ENCODE data around the gene TRAPPC14.

The TRAPPC14 gene

DNA sequence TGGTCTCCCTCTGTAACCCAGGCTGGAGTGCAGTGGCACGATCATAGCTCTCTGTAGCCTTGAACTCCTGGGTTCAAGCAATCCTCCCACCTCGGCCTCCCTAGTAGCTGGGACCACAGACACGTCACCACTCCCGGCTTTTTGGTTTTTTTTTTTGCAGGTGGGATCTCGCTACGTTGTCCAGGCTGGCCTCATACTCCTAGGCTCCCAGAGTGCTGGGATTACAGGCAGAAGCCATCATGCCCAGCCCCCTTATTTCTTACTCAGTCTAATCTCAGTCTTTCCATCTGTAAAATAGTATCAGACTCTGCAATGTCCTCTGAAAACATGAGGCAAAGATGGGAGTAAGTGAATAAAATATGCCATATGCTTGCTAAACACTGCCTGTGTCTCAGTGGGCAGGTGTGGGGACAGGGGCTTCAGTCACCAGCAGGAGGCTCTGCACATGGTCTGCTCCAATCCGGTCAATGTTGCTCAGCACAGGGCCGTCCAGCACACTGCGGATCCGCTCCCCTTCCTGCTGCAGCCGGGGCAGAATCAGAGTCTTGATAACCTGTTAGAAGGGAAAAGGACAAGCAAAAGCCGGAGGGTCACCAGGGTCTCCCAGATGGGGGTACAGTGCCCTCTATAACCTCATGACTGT, 48.9 kb downstream of the TRAPPC14 start:
- no peak overlapping the region for H3K4me3 ChIP-seq (ENCODE audit: control insufficient read depth, low read depth, low read length)
- TF ChIP-seq, protein P1, sequence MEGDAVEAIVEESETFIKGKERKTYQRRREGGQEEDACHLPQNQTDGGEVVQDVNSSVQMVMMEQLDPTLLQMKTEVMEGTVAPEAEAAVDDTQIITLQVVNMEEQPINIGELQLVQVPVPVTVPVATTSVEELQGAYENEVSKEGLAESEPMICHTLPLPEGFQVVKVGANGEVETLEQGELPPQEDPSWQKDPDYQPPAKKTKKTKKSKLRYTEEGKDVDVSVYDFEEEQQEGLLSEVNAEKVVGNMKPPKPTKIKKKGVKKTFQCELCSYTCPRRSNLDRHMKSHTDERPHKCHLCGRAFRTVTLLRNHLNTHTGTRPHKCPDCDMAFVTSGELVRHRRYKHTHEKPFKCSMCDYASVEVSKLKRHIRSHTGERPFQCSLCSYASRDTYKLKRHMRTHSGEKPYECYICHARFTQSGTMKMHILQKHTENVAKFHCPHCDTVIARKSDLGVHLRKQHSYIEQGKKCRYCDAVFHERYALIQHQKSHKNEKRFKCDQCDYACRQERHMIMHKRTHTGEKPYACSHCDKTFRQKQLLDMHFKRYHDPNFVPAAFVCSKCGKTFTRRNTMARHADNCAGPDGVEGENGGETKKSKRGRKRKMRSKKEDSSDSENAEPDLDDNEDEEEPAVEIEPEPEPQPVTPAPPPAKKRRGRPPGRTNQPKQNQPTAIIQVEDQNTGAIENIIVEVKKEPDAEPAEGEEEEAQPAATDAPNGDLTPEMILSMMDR (conservative IDR thresholded peaks at IDR 0.05; ENCODE audit: control insufficient read depth, insufficient read depth, low read depth, low read length): no peak
- DNase-seq (ENCODE audit: low read depth): no peak

DNA sequence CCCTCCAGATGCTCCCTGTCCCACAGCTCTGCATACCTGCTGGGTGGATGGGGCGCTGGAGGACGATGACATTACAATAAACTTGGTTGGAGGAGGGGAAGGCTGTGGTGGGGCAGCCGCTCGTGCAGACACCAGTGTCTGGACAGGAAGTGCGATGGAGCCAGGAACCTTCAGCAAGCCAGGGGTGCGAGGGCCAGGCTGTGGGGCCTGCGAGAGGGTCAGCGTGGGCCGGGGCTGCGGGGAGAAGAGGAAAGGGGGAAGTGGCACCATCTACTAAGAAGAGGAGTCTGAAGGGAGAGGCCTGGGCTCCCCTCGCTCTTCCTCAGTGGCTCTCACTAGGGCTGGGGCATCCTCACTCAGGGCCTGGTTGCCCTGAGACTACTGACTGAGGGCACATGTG, 50.6 kb downstream of the TRAPPC14 start:
- DNase-seq (ENCODE audit: low read depth): no peak
- TF ChIP-seq, protein P1 (conservative IDR thresholded peaks at IDR 0.05; ENCODE audit: control insufficient read depth, insufficient read depth, low read depth, low read length): no peak
- H3K4me3 ChIP-seq (ENCODE audit: control insufficient read depth, low read depth, low read length): no peak overlapping the region

DNA sequence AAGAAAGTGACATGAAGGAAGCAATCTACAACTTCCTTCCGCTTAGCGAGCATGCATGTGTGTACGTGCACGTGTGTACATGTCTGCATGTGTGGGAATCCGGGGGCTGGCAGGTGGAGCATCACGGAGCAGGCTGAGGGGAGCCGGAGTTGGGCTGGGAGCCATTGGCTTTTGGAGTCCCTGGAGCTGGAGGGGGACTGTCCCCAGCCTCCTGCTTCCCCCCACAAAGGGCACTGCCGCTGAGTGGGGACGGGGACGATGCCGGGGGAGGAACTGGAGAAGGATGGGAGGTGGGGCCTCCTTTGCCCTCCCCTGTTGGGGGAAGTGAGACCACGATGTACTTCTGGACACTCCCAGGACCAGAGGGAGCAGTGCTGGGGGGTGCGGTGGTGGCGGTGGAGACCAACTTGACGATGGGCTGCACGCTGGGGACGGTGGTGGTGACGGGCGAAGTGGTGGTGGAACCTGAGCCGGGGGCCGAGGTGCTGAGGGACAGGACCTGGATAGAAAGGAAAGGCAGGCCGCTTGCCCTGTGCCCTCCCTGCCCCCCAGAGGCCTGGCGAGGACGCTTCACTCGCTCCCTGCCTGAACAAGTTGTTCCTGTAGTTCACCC, 51.3 kb downstream of the TRAPPC14 start:
- no peak for DNase-seq (ENCODE audit: low read depth)
- H3K4me3 ChIP-seq (ENCODE audit: control insufficient read depth, low read depth, low read length): no peak overlapping the region
- TF ChIP-seq, protein P1 (conservative IDR thresholded peaks at IDR 0.05; ENCODE audit: control insufficient read depth, insufficient read depth, low read depth, low read length): no peak

DNA sequence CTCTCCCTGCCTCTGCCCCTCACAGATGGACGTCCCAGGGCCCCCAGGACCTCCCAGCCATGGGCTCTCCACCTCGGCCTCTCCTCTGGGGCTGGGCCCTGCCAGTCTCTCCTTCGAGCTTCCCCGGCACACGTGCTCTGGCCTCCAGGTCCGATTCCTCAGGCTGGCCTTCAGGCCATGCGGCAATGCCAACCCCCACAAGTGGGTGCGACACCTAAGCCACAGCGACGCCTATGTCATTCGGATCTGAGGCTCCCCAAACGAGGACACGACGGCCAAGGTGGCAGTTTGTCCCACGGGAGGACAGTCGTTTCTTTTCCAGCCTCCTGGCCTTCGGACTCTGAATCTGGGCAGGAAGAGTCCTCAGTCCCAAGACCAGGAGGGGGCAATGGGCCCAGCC, 51.9 kb downstream of the TRAPPC14 start:
- TF ChIP-seq, protein P1 (conservative IDR thresholded peaks at IDR 0.05; ENCODE audit: control insufficient read depth, insufficient read depth, low read depth, low read length): no peak
- no peak overlapping the region for H3K4me3 ChIP-seq (ENCODE audit: control insufficient read depth, low read depth, low read length)
- DNase-seq (ENCODE audit: low read depth): no peak

DNA sequence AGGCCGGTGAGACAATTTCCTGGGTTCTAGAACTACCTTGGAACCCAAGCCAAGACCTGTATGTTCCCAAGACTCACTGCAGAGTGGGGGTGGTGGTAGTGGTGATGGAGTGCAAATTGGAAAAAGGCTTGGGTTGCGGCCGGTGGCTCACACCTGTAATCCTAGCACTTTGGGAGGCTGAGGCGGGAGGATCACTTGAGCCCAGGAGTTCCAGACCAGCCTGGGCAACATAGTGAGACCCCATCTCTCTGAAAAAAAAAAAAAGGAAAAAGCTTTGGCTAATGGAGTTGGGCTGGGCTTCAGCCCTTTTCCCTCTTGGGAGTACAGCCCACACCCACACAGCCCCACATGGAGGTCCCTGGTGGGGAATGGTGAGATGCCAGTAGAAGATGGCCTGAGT, 53.0 kb downstream of the TRAPPC14 start:
- no peak for DNase-seq (ENCODE audit: low read depth)
- TF ChIP-seq, protein P1 (conservative IDR thresholded peaks at IDR 0.05; ENCODE audit: control insufficient read depth, insufficient read depth, low read depth, low read length): no peak
- no peak overlapping the region for H3K4me3 ChIP-seq (ENCODE audit: control insufficient read depth, low read depth, low read length)

All from fibroblast of mammary gland (primary cell).